Activated naive CD4-positive, alpha-beta T cell treated with anti-CD3 and anti-CD28 coated beads for 36 hours (primary cell): ENCODE measurements around the gene MCU. TPM values are rescaled to one million over a fixed set of nuclear protein-coding genes. Genes with fewer than 3 reads are reported as not detected.

Source experiments
- CTCF ChIA-PET: fragments of 350-600 bp; sonication (Branson Sonifier 250); formaldehyde crosslinking; loops from one replicate; lab custom pipeline; 2021; ENCODE audit warnings: antibody characterized with exemption; lab: Charles Lee
- DNase-seq: peaks from one replicate; pipeline ENCODE4 v3.0.0-alpha.2; 2020
- H3K27ac Mint-ChIP-seq: one replicate; pipeline ENCODE4 v1.8.0; 2021; ENCODE audit warnings: mild to moderate bottlenecking, mixed read lengths
- H3K27me3 Mint-ChIP-seq: one replicate; pipeline ENCODE4 v1.8.0; 2021; ENCODE audit warnings: low read depth, mixed read lengths
- H3K36me3 Mint-ChIP-seq: one replicate; pipeline ENCODE4 v1.8.0; 2021; ENCODE audit warnings: low read depth, mixed read lengths
- H3K4me1 Mint-ChIP-seq: one replicate; pipeline ENCODE4 v1.8.0; 2021; ENCODE audit warnings: low read depth, mixed read lengths
- H3K4me3 Mint-ChIP-seq: one replicate; pipeline ENCODE4 v1.8.0; 2021; ENCODE audit warnings: mild to moderate bottlenecking, moderate library complexity, mixed read lengths
- H3K9me3 Mint-ChIP-seq: one replicate; pipeline ENCODE4 v1.8.0; 2021; ENCODE audit warnings: mixed read lengths
- intact Hi-C: fragments of 100-400 bp; cut with micrococcal nuclease; formaldehyde crosslinking; loops from one replicate; pipeline ENCODE4 v1.15.1; 2023
- total RNA-seq, 2 experiments: library from RNA; stranded (reverse); gene quantifications; one replicate each; pipeline ENCODE4 v1.2.3, GENCODE V29; 2021

MCU gene
- total RNA-seq, 2 experiments from 2014 or later: 23.6 to 25.6 TPM

GRCh38 chr10:72802763-72803505 lies 111.0 kb downstream of the MCU start:
- no peak for DNase-seq
- H3K4me1 Mint-ChIP-seq: peaks cover 13% of the 10 kb centered on the region
- no peaks in the 10 kb centered on the region for H3K9me3 Mint-ChIP-seq
- CTCF ChIA-PET: interaction anchor here (0.6 to 1.0 kb wide), 3 partner anchors 13 to 425 kb away, joined by 3 to 5 read pairs (median 3); no protein-coding TSS in a partner anchor
- no peak overlapping the region for H3K27ac Mint-ChIP-seq
- no peaks in the 10 kb centered on the region for H3K27me3 Mint-ChIP-seq
- H3K36me3 Mint-ChIP-seq: peaks cover 2% of the 10 kb centered on the region
- intact Hi-C loops: no loop called here
- H3K4me3 Mint-ChIP-seq: no peak overlapping the region

- DNase-seq: no peak
- no peak overlapping the region for H3K4me3 Mint-ChIP-seq
- H3K27me3 Mint-ChIP-seq: no peaks in the 10 kb centered on the region
- H3K27ac Mint-ChIP-seq: no peak overlapping the region
- CTCF ChIA-PET: no interaction called here
- H3K9me3 Mint-ChIP-seq: no peaks in the 10 kb centered on the region
- intact Hi-C loops: no loop called here
- no peaks in the 10 kb centered on the region for H3K4me1 Mint-ChIP-seq
- H3K36me3 Mint-ChIP-seq: peaks cover 2% of the 10 kb centered on the region
Measured at GRCh38 chr10:72808001-72808400, 116.1 kb downstream of the MCU start.

DNA sequence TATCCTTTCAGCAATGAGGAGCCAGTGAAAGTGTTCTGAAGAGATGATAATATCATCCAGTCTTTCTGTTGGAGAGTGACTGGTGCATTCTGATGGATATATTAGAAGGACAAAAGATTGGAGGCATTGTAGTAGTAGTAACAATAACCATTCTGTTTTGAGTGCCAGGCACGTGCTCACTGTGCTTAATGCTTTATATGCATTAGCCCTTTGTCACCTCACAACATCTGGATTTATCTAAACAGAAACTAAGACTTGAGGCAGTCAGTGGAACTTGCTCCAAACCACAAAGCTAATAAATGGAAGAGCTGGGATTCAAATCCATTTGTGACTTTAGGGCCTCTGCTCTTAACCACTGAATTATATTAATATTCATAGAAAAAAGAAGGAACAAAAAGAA lies 117.1 kb downstream of the MCU start:
- Mint-ChIP-seq H3K36me3 (peaks cover 2% of the 10 kb centered on the region), H3K27ac (no peak overlapping the region), H3K27me3 (no peaks in the 10 kb centered on the region), H3K9me3 (no peaks in the 10 kb centered on the region), H3K4me1 (no peaks in the 10 kb centered on the region), H3K4me3 (no peak overlapping the region)
- intact Hi-C loops: no loop called here
- CTCF ChIA-PET: interaction anchor here (0.5 kb wide), 1 partner anchor 914 kb away, joined by 4 read pairs; no protein-coding TSS in a partner anchor
- DNase-seq: no peak

GRCh38 chr10:72810976-72811375 lies 119.0 kb downstream of the MCU start:
- intact Hi-C loops: no loop called here
- Mint-ChIP-seq H3K36me3 (no peaks in the 10 kb centered on the region), H3K9me3 (no peaks in the 10 kb centered on the region), H3K4me1 (no peaks in the 10 kb centered on the region), H3K27me3 (no peaks in the 10 kb centered on the region), H3K27ac (no peak overlapping the region), H3K4me3 (no peak overlapping the region)
- CTCF ChIA-PET: no interaction called here
- DNase-seq: no peak

GRCh38 chr10:72812415-72812752 lies 120.4 kb downstream of the MCU start:
- H3K36me3 Mint-ChIP-seq: no peaks in the 10 kb centered on the region
- no peak overlapping the region for H3K4me3 Mint-ChIP-seq
- H3K4me1 Mint-ChIP-seq: no peaks in the 10 kb centered on the region
- H3K27ac Mint-ChIP-seq: no peak overlapping the region
- CTCF ChIA-PET: interaction anchor here (0.7 kb wide), 1 partner anchor 126 kb away, joined by 4 read pairs; no protein-coding TSS in a partner anchor
- no peaks in the 10 kb centered on the region for H3K9me3 Mint-ChIP-seq
- intact Hi-C loops: no loop called here
- H3K27me3 Mint-ChIP-seq: no peaks in the 10 kb centered on the region
- DNase-seq: no peak

DNA sequence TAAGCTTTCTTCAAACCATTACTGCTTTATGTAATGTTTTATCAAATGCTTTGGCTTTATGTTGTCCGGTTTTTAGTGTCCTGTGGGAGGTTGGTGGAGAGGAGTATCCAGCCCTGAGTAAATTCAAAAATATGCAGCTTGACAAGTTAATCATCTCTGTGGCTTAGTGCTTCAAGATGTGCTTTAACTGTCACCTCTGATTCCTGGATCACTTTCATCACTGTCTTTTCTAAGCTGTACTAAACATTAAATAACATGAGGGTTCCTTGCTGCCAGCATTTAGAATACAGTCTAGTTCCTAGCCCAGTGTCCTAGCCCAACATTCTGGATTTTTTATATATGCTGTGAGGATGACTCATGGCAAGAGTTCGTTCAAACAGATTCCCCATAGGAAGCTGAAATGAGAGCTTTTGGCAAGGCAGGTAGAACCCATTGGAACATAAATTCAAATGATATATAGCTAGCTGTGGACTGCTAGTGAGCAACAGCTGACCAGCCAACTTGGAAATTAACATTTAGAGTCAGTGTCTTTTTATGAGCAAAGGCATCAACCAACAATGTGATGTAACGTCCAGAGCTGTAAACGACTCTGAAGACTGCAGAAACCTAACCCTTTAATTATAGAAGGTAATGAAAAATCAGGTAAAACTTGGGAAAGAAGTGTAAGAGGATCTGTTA lies 120.9 kb downstream of the MCU start:
- CTCF ChIA-PET: interaction anchor here (0.7 kb wide), 1 partner anchor 127 kb away, joined by 4 read pairs; no protein-coding TSS in a partner anchor
- intact Hi-C loops: no loop called here
- H3K36me3 Mint-ChIP-seq: no peaks in the 10 kb centered on the region
- no peaks in the 10 kb centered on the region for H3K4me1 Mint-ChIP-seq
- no peaks in the 10 kb centered on the region for H3K27me3 Mint-ChIP-seq
- no peak for DNase-seq
- H3K9me3 Mint-ChIP-seq: no peaks in the 10 kb centered on the region
- H3K27ac Mint-ChIP-seq: no peak overlapping the region
- H3K4me3 Mint-ChIP-seq: no peak overlapping the region

GRCh38 chr10:72814099-72814790 lies 122.3 kb downstream of the MCU start:
- H3K4me1 Mint-ChIP-seq: peaks cover 2% of the 10 kb centered on the region
- DNase-seq: no peak
- no peaks in the 10 kb centered on the region for H3K27me3 Mint-ChIP-seq
- H3K27ac Mint-ChIP-seq: no peak overlapping the region
- CTCF ChIA-PET: no interaction called here
- intact Hi-C loops: no loop called here
- H3K36me3 Mint-ChIP-seq: no peaks in the 10 kb centered on the region
- H3K9me3 Mint-ChIP-seq: no peaks in the 10 kb centered on the region
- H3K4me3 Mint-ChIP-seq: no peak overlapping the region

- intact Hi-C loops: no loop called here
- Mint-ChIP-seq H3K4me3 (no peak overlapping the region), H3K27ac (no peak overlapping the region), H3K9me3 (no peaks in the 10 kb centered on the region), H3K27me3 (no peaks in the 10 kb centered on the region), H3K4me1 (peaks cover 2% of the 10 kb centered on the region), H3K36me3 (no peaks in the 10 kb centered on the region)
- DNase-seq: no peak
- CTCF ChIA-PET: interaction anchor here (1.2 kb wide), 1 partner anchor 13 kb away, joined by 3 read pairs; no protein-coding TSS in a partner anchor
Measured at GRCh38 chr10:72816565-72816964, 124.6 kb downstream of the MCU start.

DNA sequence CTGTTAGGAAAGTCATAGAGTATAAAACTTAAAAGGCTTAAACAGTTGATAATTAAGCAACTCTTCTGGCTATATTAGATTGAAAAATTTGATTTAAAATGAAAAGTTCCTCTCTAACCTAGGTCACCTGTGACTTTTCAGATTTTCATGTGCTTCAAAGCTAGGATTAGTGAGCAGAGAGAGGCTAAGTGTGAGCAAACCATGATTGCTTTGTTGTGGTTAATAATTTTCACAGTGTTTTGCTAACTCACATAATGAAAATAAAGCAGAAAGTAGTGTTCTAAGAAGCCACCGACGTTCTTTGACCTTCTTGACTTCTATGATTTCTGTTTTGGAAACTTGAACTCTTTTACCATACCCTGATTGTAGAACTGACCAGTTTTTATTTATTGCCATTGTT lies 126.1 kb downstream of the MCU start:
- H3K4me3 Mint-ChIP-seq: no peak overlapping the region
- H3K9me3 Mint-ChIP-seq: peaks cover 3% of the 10 kb centered on the region
- no peaks in the 10 kb centered on the region for H3K27me3 Mint-ChIP-seq
- no peak for DNase-seq
- peaks cover 2% of the 10 kb centered on the region for H3K4me1 Mint-ChIP-seq
- no peak overlapping the region for H3K27ac Mint-ChIP-seq
- intact Hi-C loops: no loop called here
- H3K36me3 Mint-ChIP-seq: no peaks in the 10 kb centered on the region
- CTCF ChIA-PET: no interaction called here

DNA sequence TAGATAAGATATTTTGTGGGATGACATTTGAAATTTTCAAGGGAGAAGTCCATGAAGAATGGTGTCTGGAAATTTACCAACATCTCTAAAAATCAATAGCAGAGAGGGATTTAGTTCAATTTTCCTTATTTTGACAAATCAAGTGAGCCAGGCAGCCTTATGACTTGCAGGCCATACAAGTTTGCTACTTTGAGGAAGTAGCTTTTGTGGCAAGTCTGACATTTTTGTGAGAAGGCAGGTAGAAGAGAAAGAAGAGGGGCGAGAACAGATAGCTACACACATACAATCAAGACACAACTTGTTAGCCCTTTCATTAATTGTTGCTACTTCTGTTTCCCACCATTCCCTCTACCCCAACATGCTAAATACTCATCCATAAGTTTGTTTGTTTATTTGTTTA lies 127.1 kb downstream of the MCU start:
- CTCF ChIA-PET: no interaction called here
- peaks cover 2% of the 10 kb centered on the region for H3K4me1 Mint-ChIP-seq
- intact Hi-C loops: no loop called here
- DNase-seq: no peak
- H3K4me3 Mint-ChIP-seq: no peak overlapping the region
- H3K27me3 Mint-ChIP-seq: no peaks in the 10 kb centered on the region
- no peak overlapping the region for H3K27ac Mint-ChIP-seq
- H3K36me3 Mint-ChIP-seq: no peaks in the 10 kb centered on the region
- peaks cover 3% of the 10 kb centered on the region for H3K9me3 Mint-ChIP-seq

- no peaks in the 10 kb centered on the region for H3K27me3 Mint-ChIP-seq
- CTCF ChIA-PET: no interaction called here
- intact Hi-C loops: no loop called here
- H3K9me3 Mint-ChIP-seq: peaks cover 3% of the 10 kb centered on the region
- H3K4me3 Mint-ChIP-seq: no peak overlapping the region
- DNase-seq: no peak
- H3K36me3 Mint-ChIP-seq: no peaks in the 10 kb centered on the region
- no peak overlapping the region for H3K27ac Mint-ChIP-seq
- H3K4me1 Mint-ChIP-seq: peaks cover 2% of the 10 kb centered on the region
Measured at GRCh38 chr10:72821606-72822005, 129.7 kb downstream of the MCU start.

GRCh38 chr10:72822342-72822986 lies 130.5 kb downstream of the MCU start:
- Mint-ChIP-seq H3K27ac (no peak overlapping the region), H3K9me3 (peaks cover 3% of the 10 kb centered on the region), H3K27me3 (no peaks in the 10 kb centered on the region), H3K4me1 (peaks cover 2% of the 10 kb centered on the region), H3K4me3 (no peak overlapping the region), H3K36me3 (no peaks in the 10 kb centered on the region)
- intact Hi-C loops: no loop called here
- DNase-seq: no peak
- CTCF ChIA-PET: no interaction called here
